Keratinocyte (primary cell): ENCODE measurements around the gene ASTN2. TPM values are rescaled to one million over a fixed set of nuclear protein-coding genes. Genes with fewer than 3 reads are reported as not detected.

Source experiments
- DNase-seq: peaks from one replicate; pipeline ENCODE4 v3.0.0-alpha.2; 2011; ENCODE audit warnings: low read depth, missing footprints, low spot score
- FAIRE-seq: peaks from 2 replicates; lab custom pipeline; 2011; peaks lifted over from hg19 to GRCh38; lab: Jason Lieb, UNC
- H2AFZ ChIP-seq: 2 replicates; pipeline ENCODE4 v1.6.0; 2012; ENCODE audit warnings: low read length, control low read depth, inconsistent platforms; ENCODE audit not compliant: control insufficient read depth
- H3K27ac ChIP-seq: 2 replicates; pipeline ENCODE4 v1.5.1; 2011; ENCODE audit warnings: low read length; ENCODE audit not compliant: control insufficient read depth, insufficient read depth
- H3K27me3 ChIP-seq: 3 replicates; pipeline ENCODE4 v1.6.0; 2011; ENCODE audit warnings: low read length; ENCODE audit not compliant: control insufficient read depth, insufficient read depth; ENCODE audit errors: extremely low read depth
- H3K36me3 ChIP-seq, 2 experiments: 2 replicates in 1 of 2; 3 replicates in 1 of 2; pipeline ENCODE4 v1.5.1; 2011; ENCODE audit warnings: low read length in 2 of 2, mild to moderate bottlenecking in 1 of 2; ENCODE audit not compliant: control insufficient read depth in 2 of 2, insufficient read depth in 2 of 2; ENCODE audit errors: extremely low read depth in 1 of 2
- H3K4me1 ChIP-seq: 3 replicates; pipeline ENCODE4 v1.5.1; 2011; ENCODE audit warnings: low read length; ENCODE audit not compliant: control insufficient read depth, insufficient read depth; ENCODE audit errors: extremely low read depth
- H3K4me2 ChIP-seq: 3 replicates; pipeline ENCODE4 v1.6.0; 2011; ENCODE audit warnings: low read depth, low read length; ENCODE audit not compliant: control insufficient read depth, insufficient read depth; ENCODE audit errors: extremely low read depth
- H3K4me3 ChIP-seq, 3 experiments: fragments of 200-600 bp in 1 of 3; sonication (generic) in 1 of 3; 2 replicates in 2 of 3; 3 replicates in 1 of 3; pipeline ENCODE4 v1.5.1; 2011 to 2016; ENCODE audit warnings: low read length in 3 of 3, mild to moderate bottlenecking in 3 of 3, control low read depth in 2 of 3, inconsistent platforms in 1 of 3, low read depth in 1 of 3, mixed read lengths in 1 of 3, mixed run types in 1 of 3, moderate library complexity in 1 of 3; ENCODE audit not compliant: control insufficient read depth in 2 of 3, insufficient read depth in 2 of 3; ENCODE audit errors: extremely low read depth in 1 of 3
- H3K79me2 ChIP-seq: 2 replicates; pipeline ENCODE4 v1.6.0; 2012; ENCODE audit warnings: low read length; ENCODE audit not compliant: control insufficient read depth, insufficient read depth
- H3K9ac ChIP-seq: 3 replicates; pipeline ENCODE4 v1.6.0; 2011; ENCODE audit warnings: low read length; ENCODE audit not compliant: control insufficient read depth, insufficient read depth; ENCODE audit errors: extremely low read depth
- H3K9me1 ChIP-seq: 3 replicates; pipeline ENCODE4 v1.6.0; 2011; ENCODE audit warnings: low read length; ENCODE audit not compliant: control insufficient read depth, insufficient read depth; ENCODE audit errors: extremely low read depth
- H3K9me3 ChIP-seq: 2 replicates; pipeline ENCODE4 v1.5.1; 2012; ENCODE audit warnings: low read depth, low read length; ENCODE audit not compliant: control insufficient read depth
- H4K20me1 ChIP-seq: 3 replicates; pipeline ENCODE4 v1.6.0; 2011; ENCODE audit warnings: low read length; ENCODE audit not compliant: control insufficient read depth, insufficient read depth; ENCODE audit errors: extremely low read depth
- CTCF ChIP-seq, 3 experiments: IDR thresholded peaks in 1 of 3; conservative IDR thresholded peaks in 1 of 3; optimal IDR thresholded peaks in 1 of 3; 2 replicates in 2 of 3; 3 replicates in 1 of 3; pipeline versions ENCODE3 to v1.5.1; 2011; ENCODE audit warnings: low read length in 3 of 3, mild to moderate bottlenecking in 3 of 3, moderate library complexity in 2 of 3, control low read depth in 1 of 3, inconsistent platforms in 1 of 3; ENCODE audit not compliant: insufficient read depth in 2 of 3; ENCODE audit errors: extremely low read depth in 1 of 3
- EZH2 ChIP-seq: IDR thresholded peaks from one replicate; pipeline ENCODE4 v1.6.1; 2012; ENCODE audit warnings: inconsistent platforms, mild to moderate bottlenecking, low read length, moderate library complexity
- dilution Hi-C: fragments of 300-500 bp; cut with MboI; formaldehyde crosslinking; loops from one replicate; pipeline ENCODE4 v1.7.0; 2020; ENCODE audit warnings: low sequenced_read_pairs; ENCODE audit not compliant: extremely low pct_ligation_motif_present
- polyA plus RNA-seq, 5 experiments: library from polyadenylated mRNA; depleted of rRNA in 3 of 5; stranded (reverse) in 3 of 5; stranded (forward) in 1 of 5; unstranded in 1 of 5; fragments of >200 nt; gene quantifications; 1 replicate in 1 of 5; 2 replicates in 3 of 5; 3 replicates in 1 of 5; pipeline versions ENCODE4 v1.2.1 to v1.2.3, GENCODE V29; 2011 to 2012; ENCODE audit warnings: missing spikeins in 2 of 5, low read depth in 1 of 5, low replicate concordance in 1 of 5

ASTN2 gene
- polyA plus RNA-seq, 1 donor (not counting 4 experiments of a cell fraction or from before 2014, with no cell fraction given) = 0.31 TPM

- H4K20me1 ChIP-seq = no peaks in the 10 kb centered on the region
- H3K79me2 ChIP-seq = no peaks in the 10 kb centered on the region
- H3K4me2 ChIP-seq = no peak overlapping the region
- no peaks in the 10 kb centered on the region for H3K9me1 ChIP-seq
- no peaks in the 10 kb centered on the region for H3K4me1 ChIP-seq
- H2AFZ ChIP-seq = no peak overlapping the region
- no peaks in the 10 kb centered on the region for H3K27me3 ChIP-seq
- H3K27ac ChIP-seq = no peak overlapping the region
- TF ChIP-seq CTCF (optimal IDR thresholded peaks at IDR 0.05 in 1 of 3, IDR thresholded peaks at IDR 0.05 in 1 of 3, conservative IDR thresholded peaks at IDR 0.05 in 1 of 3; ENCODE audit: extremely low read depth in 1 of 3, insufficient read depth in 2 of 3, low read length in 3 of 3) = no peak
- TF ChIP-seq EZH2 = no peak
- H3K9ac ChIP-seq = no peak overlapping the region
- H3K4me3 ChIP-seq = no peak overlapping the region
- no peaks in the 10 kb centered on the region for H3K9me3 ChIP-seq
- DNase-seq = no peak
- H3K36me3 ChIP-seq = no peaks in the 10 kb centered on the region
- peak; percentile 32 for FAIRE-seq
- dilution Hi-C loops = no loop called here
Observed at GRCh38 chr9:116809656-116810055, 605.2 kb downstream of the ASTN2 start.

DNA sequence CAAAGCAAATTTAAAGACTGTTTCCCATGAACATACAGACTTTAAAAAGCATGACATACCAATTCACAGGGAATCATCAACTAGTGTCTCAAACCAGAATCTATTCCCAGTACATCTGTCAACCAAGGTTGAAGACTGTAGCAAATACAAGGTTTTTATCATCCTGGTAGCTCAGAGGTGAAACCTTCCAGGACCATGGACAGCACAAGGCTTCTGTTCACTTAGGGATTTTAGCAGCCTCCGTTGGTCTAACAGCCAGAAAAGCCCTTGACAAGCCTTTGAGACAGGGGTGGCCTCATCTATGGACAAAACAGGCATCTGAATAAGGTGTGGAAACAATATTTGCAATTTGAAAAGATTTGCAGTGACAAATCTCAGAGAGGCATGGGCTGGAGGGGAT lies 608.8 kb downstream of the ASTN2 start:
- H3K27ac ChIP-seq = no peak overlapping the region
- no peak overlapping the region for H3K9ac ChIP-seq
- no peak for TF ChIP-seq EZH2
- TF ChIP-seq CTCF (optimal IDR thresholded peaks at IDR 0.05 in 1 of 3, IDR thresholded peaks at IDR 0.05 in 1 of 3, conservative IDR thresholded peaks at IDR 0.05 in 1 of 3; ENCODE audit: extremely low read depth in 1 of 3, insufficient read depth in 2 of 3, low read length in 3 of 3) = no peak
- no peak for DNase-seq
- no peak overlapping the region for H3K4me3 ChIP-seq
- H3K27me3 ChIP-seq = no peaks in the 10 kb centered on the region
- H3K9me1 ChIP-seq = no peaks in the 10 kb centered on the region
- H4K20me1 ChIP-seq = no peaks in the 10 kb centered on the region
- no peaks in the 10 kb centered on the region for H3K79me2 ChIP-seq
- no peak overlapping the region for H3K4me2 ChIP-seq
- H3K4me1 ChIP-seq = no peaks in the 10 kb centered on the region
- H3K36me3 ChIP-seq = no peaks in the 10 kb centered on the region
- no peak for FAIRE-seq
- H3K9me3 ChIP-seq = no peaks in the 10 kb centered on the region
- H2AFZ ChIP-seq = no peak overlapping the region
- dilution Hi-C loops = no loop called here
